ENCODE results near the gene SYNE2.

The SYNE2 gene

DNA sequence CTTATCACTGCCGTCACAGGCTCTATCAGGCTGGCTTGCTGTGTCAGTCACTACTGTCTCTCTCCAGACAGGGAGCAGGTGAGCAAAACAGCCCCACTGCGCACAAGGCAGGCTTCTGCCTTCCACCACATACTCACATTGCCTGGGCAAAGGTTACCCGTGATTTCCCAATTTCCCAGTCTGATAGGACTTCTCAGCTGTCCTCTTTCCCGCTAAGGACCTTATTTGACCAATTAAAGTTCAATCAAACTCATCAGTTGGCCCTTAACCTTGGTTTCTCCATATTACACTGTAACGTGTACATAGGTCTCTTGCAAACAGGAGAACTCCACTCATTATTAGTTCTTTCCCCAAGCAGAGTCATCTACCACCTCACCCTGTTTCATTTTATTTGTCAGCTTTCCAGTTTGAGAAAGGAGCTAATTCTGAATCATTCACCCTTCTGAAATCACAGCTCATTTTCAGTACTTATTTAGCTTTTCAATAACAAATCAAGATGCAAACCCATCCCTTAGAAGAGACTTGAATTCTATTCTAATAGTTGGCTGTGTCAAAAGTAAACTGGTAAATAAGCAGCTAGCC lies 270.5 kb downstream of the SYNE2 start:
- DNase-seq (ENCODE audit: low read depth), result no peak
- TF ChIP-seq, protein P1, sequence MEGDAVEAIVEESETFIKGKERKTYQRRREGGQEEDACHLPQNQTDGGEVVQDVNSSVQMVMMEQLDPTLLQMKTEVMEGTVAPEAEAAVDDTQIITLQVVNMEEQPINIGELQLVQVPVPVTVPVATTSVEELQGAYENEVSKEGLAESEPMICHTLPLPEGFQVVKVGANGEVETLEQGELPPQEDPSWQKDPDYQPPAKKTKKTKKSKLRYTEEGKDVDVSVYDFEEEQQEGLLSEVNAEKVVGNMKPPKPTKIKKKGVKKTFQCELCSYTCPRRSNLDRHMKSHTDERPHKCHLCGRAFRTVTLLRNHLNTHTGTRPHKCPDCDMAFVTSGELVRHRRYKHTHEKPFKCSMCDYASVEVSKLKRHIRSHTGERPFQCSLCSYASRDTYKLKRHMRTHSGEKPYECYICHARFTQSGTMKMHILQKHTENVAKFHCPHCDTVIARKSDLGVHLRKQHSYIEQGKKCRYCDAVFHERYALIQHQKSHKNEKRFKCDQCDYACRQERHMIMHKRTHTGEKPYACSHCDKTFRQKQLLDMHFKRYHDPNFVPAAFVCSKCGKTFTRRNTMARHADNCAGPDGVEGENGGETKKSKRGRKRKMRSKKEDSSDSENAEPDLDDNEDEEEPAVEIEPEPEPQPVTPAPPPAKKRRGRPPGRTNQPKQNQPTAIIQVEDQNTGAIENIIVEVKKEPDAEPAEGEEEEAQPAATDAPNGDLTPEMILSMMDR (IDR thresholded peaks at IDR 0.05; ENCODE audit: low read length, missing control alignments), result no peak

DNA sequence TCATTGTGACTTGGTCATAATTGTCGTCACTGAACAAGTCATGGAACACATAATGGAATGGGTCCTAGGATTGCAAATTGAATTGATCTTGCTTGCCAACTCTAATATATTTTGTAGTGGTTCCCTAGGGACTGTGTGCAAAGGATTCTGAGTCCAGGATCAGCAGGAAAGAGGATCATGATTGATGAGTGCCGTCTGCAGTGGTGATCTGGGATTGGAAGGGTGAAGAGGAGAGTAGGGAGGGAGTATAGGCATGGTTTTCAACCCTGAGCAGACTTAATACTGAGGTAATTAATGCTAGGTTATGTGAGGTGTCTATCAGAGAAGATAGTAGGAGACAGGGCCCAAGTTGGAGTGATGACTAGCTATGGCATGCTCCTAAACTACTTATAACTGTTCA lies 272.5 kb downstream of the SYNE2 start:
- H3K4me3 ChIP-seq (replicated peaks; ENCODE audit: low read depth, low read length), result no peak overlapping the region
- DNase-seq (ENCODE audit: low read depth), result no peak
- TF ChIP-seq, protein P1 (IDR thresholded peaks at IDR 0.05; ENCODE audit: low read length, missing control alignments), result no peak

More for the DNA sequence above, 270.5 kb downstream of the SYNE2 start:
- no peak overlapping the region for H3K4me3 ChIP-seq (replicated peaks; ENCODE audit: low read depth, low read length)

DNA sequence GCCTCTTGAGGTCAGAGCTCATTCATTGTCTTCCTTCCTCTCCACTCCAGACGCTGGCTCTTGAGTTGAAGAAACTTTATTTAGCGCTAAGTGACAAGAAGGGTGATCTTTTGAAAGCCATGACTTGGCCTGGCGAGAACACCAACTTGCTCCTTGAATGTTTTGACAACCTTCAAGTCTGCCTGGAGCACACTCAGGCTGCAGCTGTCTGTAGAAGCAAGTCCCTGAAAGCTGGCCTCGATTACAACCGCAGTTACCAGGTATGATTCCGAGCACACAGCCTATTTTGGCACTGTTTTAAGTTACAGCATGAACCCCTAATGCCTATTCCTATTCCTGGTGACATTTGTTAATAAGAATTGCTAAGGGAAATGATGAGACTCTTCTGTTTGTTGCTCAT lies 273.7 kb downstream of the SYNE2 start:
- no peak for DNase-seq (ENCODE audit: low read depth)
- no peak overlapping the region for H3K4me3 ChIP-seq (replicated peaks; ENCODE audit: low read depth, low read length)
- TF ChIP-seq, protein P1 (IDR thresholded peaks at IDR 0.05; ENCODE audit: low read length, missing control alignments), result no peak

DNA sequence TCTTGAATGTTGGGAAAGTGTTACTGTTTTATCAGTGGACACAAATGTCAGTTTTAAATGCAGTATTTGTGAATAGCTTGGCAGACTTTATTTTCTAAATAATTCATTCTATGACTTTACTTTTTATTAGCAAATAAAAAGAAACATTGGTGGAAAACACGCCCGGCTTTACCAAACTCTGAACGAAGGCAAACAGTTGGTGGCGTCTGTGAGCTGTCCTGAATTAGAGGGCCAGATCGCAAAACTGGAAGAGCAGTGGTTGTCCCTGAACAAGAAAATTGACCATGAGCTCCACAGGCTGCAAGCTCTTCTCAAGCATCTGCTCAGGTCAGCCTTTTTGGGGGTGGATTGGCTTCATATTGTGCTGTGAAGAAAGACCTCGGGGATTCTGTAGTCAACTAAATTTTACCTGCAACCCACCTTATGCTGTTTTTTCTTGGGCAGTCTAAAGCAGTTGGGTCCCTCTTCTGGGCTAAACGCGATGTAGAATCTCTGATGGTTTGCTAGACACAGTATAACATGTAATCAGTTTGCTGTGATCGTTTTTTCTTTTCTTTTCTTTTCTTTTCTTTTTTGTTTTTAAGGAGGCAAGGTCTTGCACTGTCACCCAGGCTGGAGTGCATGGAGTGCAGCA lies 285.0 kb downstream of the SYNE2 start:
- peak; percentile 29 for DNase-seq (ENCODE audit: low read depth)
- TF ChIP-seq, protein P1 (IDR thresholded peaks at IDR 0.05; ENCODE audit: low read length, missing control alignments), result peak; percentile 26
- H3K4me3 ChIP-seq (replicated peaks; ENCODE audit: low read depth, low read length), result no peak overlapping the region

DNA sequence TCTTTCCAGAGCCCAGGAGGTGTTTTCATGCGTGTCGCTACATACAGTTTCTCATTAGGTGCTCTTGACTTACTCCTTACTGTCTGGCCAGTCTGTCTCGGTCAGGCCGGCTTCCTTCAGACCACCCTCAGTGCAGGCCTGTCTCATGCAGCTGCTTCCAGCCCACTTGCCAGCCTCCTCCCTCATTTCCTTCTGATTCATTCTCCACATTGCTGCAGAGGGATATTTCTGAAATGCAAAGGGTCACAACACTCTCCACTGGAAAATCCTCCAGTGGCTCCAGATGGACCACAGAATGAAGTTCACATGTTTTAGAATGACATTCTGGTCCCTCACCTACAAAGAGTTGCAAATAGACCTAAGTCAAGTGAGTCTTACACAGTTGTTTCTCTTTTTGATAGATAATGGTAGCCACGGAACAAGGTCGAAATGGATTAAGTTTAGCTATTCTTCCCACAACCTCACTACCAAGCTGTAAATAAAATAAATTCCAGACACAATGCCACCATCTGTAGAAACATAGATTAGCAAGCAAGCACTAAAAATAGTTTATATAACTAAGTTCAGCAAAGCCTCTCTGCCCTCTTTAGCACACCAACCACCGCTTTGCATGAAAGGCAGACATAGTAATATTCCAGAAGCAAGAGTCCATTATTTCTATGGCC lies 294.5 kb downstream of the SYNE2 start:
- H3K4me3 ChIP-seq (replicated peaks; ENCODE audit: low read depth, low read length), result no peak overlapping the region
- TF ChIP-seq, protein P1 (IDR thresholded peaks at IDR 0.05; ENCODE audit: low read length, missing control alignments), result no peak
- peak; percentile 31 for DNase-seq (ENCODE audit: low read depth)

DNA sequence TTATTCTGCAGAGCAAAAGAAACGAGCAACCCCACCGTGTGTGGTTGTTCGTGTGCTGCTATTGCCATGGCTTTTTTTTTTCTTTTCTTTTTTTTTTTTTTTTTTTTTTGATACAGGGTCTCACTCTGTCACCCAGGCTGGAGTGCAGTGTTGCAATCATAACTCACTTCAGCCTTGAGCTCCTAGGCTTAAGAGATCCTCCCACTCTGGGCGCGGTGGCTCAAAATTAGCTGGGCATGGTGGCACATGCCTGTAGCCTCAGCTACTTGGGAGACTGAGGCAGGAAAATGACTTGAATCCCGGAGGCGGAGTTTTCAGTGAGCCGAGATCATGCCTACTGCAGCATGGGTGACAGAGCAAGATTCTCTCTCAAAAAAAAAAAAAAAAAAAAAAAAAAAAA lies 297.1 kb downstream of the SYNE2 start:
- TF ChIP-seq, protein P1 (IDR thresholded peaks at IDR 0.05; ENCODE audit: low read length, missing control alignments), result no peak
- DNase-seq (ENCODE audit: low read depth), result no peak

More for the DNA sequence above, 297.1 kb downstream of the SYNE2 start:
- H3K4me3 ChIP-seq (replicated peaks; ENCODE audit: low read depth, low read length), result no peak overlapping the region
